ENCODE results near the gene LSAMP.

GRCh38 chr3:115784739-115785536 is 660.3 kb downstream of the LSAMP start:
- TF ChIP-seq POLR2AphosphoS5 (IDR thresholded peaks at IDR 0.05; ENCODE audit: low read depth, low read length) (no peak), POLR2A (IDR thresholded peaks at IDR 0.05; ENCODE audit: low read depth, low read length) (no peak), TAF1 (IDR thresholded peaks at IDR 0.05; ENCODE audit: low read depth, low read length) (no peak), SPI1 (IDR thresholded peaks at IDR 0.05; ENCODE audit: low read depth, low read length) (no peak)

Data from GM12891 (cell line).